DMS153 (cell line): ENCODE measurements around the gene ISLR.
A peak's percentile ranks its signal among the peaks of the same experiment; 100 is the strongest.
"Not testable (repeated sequence)": the region's sequence is repeated elsewhere in the genome, so short reads cannot be mapped to it uniquely, and the experiment has no call there.

Experiments
- DNase-seq: peaks from one replicate; lab custom pipeline; 2025; lab: John Stamatoyannopoulos, UW

The ISLR gene

DNA sequence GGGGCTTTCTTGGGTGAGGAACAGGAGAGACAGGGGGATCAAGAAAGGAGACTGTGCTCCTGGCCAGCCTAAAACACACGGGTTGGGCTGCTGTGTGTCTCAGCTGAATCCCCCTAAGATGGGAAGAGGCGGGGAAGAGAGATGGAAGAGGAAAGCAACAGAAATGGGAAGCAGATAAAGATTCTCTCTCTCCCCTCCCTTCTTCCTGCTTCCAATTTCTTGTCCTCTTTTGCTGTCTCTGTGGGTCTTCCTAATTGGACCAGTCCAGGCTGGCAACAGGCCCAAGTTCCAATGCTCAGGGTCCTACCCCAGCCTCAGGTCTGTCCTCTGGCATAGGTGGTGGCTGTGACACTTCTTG, 36.0 kb upstream of the ISLR start:
- DNase-seq, result no peak

DNA sequence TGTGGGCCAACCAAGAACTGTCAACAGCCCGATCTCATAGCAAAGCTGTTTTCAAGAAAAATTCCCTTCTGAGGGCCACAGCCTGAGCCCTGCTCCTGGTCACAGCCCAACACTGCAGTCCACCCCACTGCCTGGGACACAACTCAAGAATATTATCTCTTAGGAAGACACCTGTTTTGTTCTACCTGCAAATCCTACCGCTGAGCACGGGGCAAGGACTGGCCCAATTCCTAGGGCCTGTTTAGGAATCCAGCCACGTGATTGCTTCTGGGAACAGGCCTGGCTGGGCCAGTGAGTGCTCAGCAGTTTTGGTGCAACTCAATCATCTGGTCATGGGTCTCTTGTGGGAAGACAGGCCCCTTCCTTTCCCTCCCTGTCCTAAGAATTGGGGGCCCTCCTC, 34.9 kb upstream of the ISLR start:
- DNase-seq, result no peak

DNA sequence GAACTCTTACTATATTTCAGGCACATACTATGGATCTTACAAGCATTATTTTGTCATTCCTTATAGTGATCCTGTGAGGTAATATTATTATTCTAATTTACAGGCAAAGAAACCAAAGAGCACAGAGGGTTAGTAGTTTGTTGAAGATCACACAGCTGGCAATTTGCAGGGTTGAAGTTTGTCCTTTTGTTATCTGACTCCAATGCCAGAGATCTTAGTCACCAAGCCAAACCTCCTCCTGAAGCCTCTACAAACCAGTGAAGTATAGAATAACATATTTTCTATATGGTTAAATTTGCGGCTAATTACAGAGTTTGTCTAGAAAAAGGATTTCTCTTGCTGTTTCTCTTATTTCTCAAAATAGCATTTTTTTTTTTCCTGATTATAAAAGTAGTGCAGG, 31.9 kb upstream of the ISLR start:
- DNase-seq, result no peak

DNA sequence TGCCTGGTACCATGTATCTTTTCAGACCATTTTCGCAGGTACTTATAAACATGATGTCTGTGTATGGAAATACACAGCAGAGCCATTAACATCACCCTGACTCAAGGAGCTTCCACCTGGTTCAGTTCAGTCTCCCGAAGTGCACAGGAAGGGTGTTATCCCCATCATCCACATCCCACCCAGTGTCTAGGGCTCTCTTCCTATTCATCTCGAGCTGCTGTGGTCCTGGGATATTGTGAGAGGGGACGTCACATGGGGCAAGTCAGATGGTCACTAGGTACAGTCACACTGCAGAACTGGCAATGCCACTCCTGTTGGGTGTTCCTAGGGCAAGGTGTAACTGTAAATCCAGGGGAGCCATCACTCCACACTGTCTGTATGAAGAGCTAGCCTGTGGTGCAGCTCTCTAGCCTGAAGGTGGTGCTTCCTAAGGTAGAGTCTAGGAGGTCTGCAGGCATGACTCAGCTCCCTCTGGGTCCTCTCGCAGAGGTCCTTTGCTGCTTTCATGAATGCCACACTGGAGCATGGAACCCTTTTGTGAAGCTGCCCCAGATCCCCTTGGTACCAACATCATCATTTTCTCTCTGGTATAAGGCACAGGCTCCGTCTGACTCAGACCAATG, 29.2 kb upstream of the ISLR start:
- DNase-seq, result no peak

DNA sequence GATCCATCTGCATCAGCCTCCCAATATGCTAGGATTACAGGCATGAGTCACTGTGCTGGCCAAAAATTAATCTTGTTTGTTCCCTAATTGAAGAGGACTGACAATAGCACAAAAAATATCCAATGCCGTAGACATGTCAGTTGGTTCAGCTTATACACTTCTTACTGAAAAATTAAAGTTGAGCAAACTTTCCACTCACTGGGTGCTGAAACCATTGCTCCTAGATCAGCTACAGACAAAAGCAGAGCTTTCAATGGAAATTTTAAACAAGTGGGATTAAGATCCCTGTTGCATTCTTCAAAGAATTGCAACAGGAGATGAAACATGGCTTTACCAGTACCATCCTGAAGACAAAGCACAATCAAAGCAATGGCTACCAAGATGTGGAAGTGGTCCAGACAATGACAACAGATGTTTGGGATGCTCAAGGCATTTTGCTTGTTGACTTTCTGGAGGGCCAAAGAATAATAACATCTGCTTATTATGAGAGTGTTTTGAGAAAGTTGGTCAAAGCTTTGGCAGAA, 27.2 kb upstream of the ISLR start:
- DNase-seq, result no peak

DNA sequence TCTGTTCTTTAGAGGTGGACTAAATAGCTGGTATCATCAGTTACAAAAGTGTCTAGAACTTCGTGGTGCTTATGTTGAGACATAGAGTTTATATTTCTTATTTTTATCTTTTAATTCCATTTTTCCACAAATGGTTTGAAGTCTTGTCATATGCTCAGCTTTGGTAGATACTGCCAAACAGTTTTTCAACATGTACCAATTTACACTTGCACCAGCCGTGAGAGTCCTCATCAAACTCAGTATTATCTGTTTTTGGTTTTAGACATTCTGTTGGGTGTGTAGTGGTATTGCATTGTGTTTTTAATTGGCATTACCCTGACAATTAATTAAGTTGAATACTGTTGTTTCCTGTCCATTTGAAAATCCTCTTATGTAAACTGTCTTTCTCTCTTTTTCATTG, 26.5 kb upstream of the ISLR start:
- no peak for DNase-seq

GRCh38 chr15:74155766-74156417, 17.6 kb upstream of the ISLR start:
- DNase-seq, result no peak

GRCh38 chr15:74156678-74157411, 16.7 kb upstream of the ISLR start:
- DNase-seq, result peak; percentile 77

- no peak for DNase-seq
These were observed 15.4 kb upstream of the ISLR start for GRCh38 chr15:74157868-74158827.

GRCh38 chr15:74158855-74159650, 14.5 kb upstream of the ISLR start:
- DNase-seq, result no peak

DNA sequence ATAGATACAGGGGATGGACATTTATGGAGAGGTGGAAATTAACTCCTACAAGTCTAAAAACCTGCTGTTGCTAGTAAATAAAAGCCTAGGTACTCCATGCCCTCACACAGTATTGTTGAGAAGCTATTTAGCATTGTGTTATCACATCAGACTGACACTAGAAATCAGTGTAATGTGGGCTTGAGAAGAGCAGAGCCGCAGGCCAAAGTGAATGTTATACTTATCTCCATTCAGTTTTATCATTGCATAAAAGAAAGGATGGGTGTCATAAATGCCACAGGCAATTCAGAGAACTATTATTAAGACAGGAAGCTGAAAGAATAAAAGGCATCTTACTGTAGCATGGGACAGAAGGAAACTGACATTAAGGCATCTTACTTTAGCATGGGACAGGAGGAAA, 13.7 kb upstream of the ISLR start:
- no peak for DNase-seq

- not testable (repeated sequence) for DNase-seq
These were observed 13.1 kb upstream of the ISLR start for GRCh38 chr15:74160390-74160789.

GRCh38 chr15:74162195-74162536, 11.3 kb upstream of the ISLR start:
- not testable (repeated sequence) for DNase-seq

- no peak for DNase-seq
These were observed 8.0 kb upstream of the ISLR start for GRCh38 chr15:74165461-74165860.

- no peak for DNase-seq
These were observed 5.6 kb upstream of the ISLR start for GRCh38 chr15:74167891-74168331.

GRCh38 chr15:74168711-74169126, 4.8 kb upstream of the ISLR start:
- DNase-seq, result no peak

DNA sequence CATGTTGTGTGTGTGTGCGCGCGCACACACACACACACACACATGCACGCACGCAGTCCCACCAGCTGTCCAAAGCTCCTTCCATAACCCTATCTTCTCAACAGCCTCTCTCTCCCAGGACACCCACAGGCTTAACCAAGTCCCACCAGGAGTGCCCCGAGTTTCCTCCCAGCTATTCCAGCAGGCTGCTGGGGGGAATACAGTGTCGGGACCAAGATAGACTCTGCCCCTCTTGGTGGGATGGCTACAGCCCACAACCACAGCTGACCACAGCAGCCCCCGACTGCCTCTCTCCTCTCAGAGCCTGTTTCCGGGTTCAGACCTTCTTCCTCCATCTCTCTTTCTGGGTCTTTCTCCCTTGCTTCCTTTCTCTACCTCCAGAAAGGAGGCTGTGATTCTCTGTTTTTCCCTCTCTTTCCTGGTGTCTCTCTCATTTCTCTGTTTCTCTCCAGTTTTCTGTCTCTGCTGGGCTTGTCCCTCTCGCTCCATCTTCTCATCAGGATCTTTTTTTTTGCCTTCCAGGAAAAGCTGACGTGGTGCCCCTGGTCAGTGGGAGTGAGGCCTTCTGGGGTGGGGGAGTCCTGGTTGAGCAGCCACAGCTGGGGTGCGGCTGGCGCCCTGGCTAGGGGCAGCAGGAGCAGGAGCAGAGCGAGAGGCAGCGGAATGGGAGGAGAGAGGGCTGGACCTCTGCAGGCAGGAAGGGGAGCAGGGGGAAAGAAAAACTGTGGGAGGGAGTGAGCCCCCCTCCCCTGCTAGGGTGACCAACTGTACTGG, 3.3 kb upstream of the ISLR start:
- DNase-seq, result no peak

DNA sequence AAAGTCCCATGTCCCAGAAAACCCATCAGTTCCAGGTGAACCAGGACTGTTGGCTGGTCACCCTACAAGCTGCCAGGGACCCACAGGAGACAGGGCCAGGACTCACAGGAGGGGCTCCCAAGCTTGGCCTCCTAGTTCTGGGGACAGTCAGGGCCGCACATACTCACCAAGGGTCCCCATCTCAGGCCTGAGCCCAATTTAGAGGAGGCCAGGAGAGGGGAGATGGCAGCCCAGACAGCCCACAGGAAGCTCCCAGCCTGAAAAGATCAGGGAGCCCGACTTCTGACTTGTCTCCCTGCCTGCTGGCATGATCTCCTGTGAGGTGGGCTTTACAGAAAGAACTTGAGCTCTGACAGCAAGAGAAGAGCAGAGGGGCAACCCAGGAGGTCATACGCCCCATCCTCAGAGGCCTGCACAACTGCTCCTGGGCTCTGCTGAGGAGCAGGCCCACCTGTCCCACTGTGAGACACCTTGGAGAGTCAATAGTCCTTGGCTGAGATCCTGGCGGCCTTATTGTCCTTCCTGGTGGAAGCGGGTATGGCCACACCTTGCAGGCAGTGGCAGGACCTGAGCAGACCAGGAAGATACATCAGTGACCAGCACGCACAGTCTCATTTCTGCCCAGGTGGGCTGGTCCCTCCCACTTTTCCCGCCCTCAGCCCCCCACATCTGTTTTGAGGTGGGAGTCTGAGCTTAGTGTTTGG, 2.5 kb upstream of the ISLR start:
- no peak for DNase-seq

- DNase-seq, result no peak
These were observed 1.5 kb upstream of the ISLR start for GRCh38 chr15:74171965-74172541.
